CD4-positive, alpha-beta T cell (primary cell): ENCODE data around the gene PTGES3L. TPM values are rescaled to one million over a fixed set of nuclear protein-coding genes. Genes with fewer than 3 reads are reported as not detected.

Source experiments
- ATAC-seq: fragments of 200-7000 bp; cut with Tn5 transposase; one replicate; pipeline ENCODE4 v1.10.0; 2022; ENCODE audit warnings: mild to moderate bottlenecking; ENCODE audit not compliant: poor library complexity
- CTCF ChIA-PET: fragments of 350-600 bp; sonication (Branson Sonifier 250); formaldehyde crosslinking; loops from one replicate; lab custom pipeline; 2021; ENCODE audit warnings: antibody characterized with exemption, inconsistent platforms; lab: Charles Lee
- POLR2A ChIA-PET: fragments of 350-600 bp; sonication (Branson Sonifier 250); formaldehyde crosslinking; loops from one replicate; lab custom pipeline; 2021; ENCODE audit warnings: antibody characterized with exemption, inconsistent platforms; lab: Charles Lee
- DNase-seq, 14 experiments: peaks; one replicate each; pipeline ENCODE4 v3.0.0-alpha.2; 2013 to 2020; ENCODE audit warnings: mixed read lengths in 2 of 14
- H3K27ac ChIP-seq, 2 donors: one replicate each; pipeline versions ENCODE4 v1.5.1 to v1.7.0; 2013; ENCODE audit warnings: low read length in 2 of 2, low read depth in 1 of 2, mild to moderate bottlenecking in 1 of 2
- H3K27me3 ChIP-seq, 2 experiments: 1 replicate in 1 of 2; 2 replicates in 1 of 2; pipeline versions ENCODE4 v1.6.1 to v1.7.0; 2013; ENCODE audit warnings: low read length in 2 of 2, control low read depth in 1 of 2, mild to moderate bottlenecking in 1 of 2, moderate library complexity in 1 of 2; ENCODE audit not compliant: insufficient read depth in 2 of 2, control insufficient read depth in 1 of 2
- H3K36me3 ChIP-seq: one replicate; pipeline ENCODE4 v1.6.1; 2013; ENCODE audit warnings: low read length, control low read depth; ENCODE audit not compliant: insufficient read depth
- H3K4me1 ChIP-seq: one replicate; pipeline ENCODE4 v1.6.1; 2013; ENCODE audit warnings: low read length, control low read depth; ENCODE audit not compliant: insufficient read depth
- H3K4me3 ChIP-seq: one replicate; pipeline ENCODE4 v1.5.1; 2013; ENCODE audit warnings: mild to moderate bottlenecking, low read length, moderate library complexity
- H3K9me3 ChIP-seq, 2 experiments: 1 replicate in 1 of 2; 2 replicates in 1 of 2; pipeline versions ENCODE4 v1.6.1 to v1.7.0; 2013; ENCODE audit warnings: low read length in 2 of 2, mild to moderate bottlenecking in 2 of 2, control low read depth in 1 of 2, moderate library complexity in 1 of 2; ENCODE audit not compliant: control insufficient read depth in 1 of 2, insufficient read depth in 1 of 2
- H3K27ac Mint-ChIP-seq: one replicate; pipeline ENCODE4 v1.8.0; 2020; ENCODE audit warnings: mixed read lengths
- H3K27me3 Mint-ChIP-seq: one replicate; pipeline ENCODE4 v1.8.0; 2021; ENCODE audit warnings: mixed read lengths
- H3K36me3 Mint-ChIP-seq: one replicate; pipeline ENCODE4 v1.8.0; 2021; ENCODE audit warnings: low read depth, mixed read lengths
- H3K4me1 Mint-ChIP-seq: one replicate; pipeline ENCODE4 v1.8.0; 2021; ENCODE audit warnings: low read depth, mixed read lengths
- H3K4me3 Mint-ChIP-seq: one replicate; pipeline ENCODE4 v1.8.0; 2020; ENCODE audit warnings: mild to moderate bottlenecking, mixed read lengths
- H3K9me3 Mint-ChIP-seq: one replicate; pipeline ENCODE4 v1.8.0; 2020; ENCODE audit warnings: mixed read lengths
- intact Hi-C, 2 experiments: fragments of 100-400 bp; cut with DNase I in 1 of 2; cut with micrococcal nuclease in 1 of 2; formaldehyde crosslinking; loops; one replicate each; pipeline versions ENCODE4 v1.15.1 to v1.9.0; 2023 to 2025; cut with DNase I, micrococcal nuclease
- total RNA-seq, 174 experiments: library from RNA in 2 of 174; stranded (reverse) in 2 of 174; gene quantifications; one replicate each; pipeline ENCODE4 v1.2.3 and lab custom pipeline; 2021 to 2026
- TF ChIP-seq, protein P1 (sequence below): fragments of 200-600 bp; IDR thresholded peaks from one replicate; pipeline ENCODE4 v1.8.0; 2022; ENCODE audit warnings: antibody characterized with exemption, mild to moderate bottlenecking

PTGES3L gene
- total RNA-seq, 2 experiments from 2014 or later: 0.20 TPM; not detected in 1

DNA sequence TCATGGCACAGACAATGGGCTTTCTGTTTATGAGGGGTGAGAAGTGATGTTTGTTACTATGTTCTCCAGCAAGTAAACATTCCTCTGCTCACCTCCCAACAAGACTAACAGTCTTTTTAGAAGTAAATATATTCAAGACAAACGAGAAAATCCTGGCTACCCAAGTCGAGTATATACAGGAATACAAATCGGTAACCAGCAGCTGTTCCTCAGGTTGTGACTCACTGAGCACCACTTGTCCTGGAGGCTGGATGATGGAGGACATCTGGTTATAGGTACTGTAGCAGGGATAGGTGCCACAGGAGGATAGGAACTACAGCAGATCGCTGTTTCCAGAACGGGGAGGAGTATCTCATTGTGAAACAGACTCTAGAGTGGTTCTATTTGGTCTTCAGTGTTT lies 13.0 kb upstream of the PTGES3L start:
- no peak overlapping the region for H3K4me3 ChIP-seq
- Mint-ChIP-seq H3K9me3 (no peaks in the 10 kb centered on the region), H3K36me3 (peaks cover 50% of the 10 kb centered on the region), H3K4me1 (peaks cover 3% of the 10 kb centered on the region), H3K27me3 (no peaks in the 10 kb centered on the region), H3K27ac (no peak overlapping the region), H3K4me3 (no peak overlapping the region)
- no peaks in the 10 kb centered on the region for H3K27me3 ChIP-seq
- H3K4me1 ChIP-seq: peaks cover 6% of the 10 kb centered on the region
- TF ChIP-seq, protein P1, sequence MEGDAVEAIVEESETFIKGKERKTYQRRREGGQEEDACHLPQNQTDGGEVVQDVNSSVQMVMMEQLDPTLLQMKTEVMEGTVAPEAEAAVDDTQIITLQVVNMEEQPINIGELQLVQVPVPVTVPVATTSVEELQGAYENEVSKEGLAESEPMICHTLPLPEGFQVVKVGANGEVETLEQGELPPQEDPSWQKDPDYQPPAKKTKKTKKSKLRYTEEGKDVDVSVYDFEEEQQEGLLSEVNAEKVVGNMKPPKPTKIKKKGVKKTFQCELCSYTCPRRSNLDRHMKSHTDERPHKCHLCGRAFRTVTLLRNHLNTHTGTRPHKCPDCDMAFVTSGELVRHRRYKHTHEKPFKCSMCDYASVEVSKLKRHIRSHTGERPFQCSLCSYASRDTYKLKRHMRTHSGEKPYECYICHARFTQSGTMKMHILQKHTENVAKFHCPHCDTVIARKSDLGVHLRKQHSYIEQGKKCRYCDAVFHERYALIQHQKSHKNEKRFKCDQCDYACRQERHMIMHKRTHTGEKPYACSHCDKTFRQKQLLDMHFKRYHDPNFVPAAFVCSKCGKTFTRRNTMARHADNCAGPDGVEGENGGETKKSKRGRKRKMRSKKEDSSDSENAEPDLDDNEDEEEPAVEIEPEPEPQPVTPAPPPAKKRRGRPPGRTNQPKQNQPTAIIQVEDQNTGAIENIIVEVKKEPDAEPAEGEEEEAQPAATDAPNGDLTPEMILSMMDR: no peak
- no peak overlapping the region for H3K27ac ChIP-seq
- intact Hi-C loops: loop anchor here (10.0 kb wide), 2 partner anchors 492 to 1022 kb away; partner anchors contain the start of genes DHX8 (in 1 of the 2) and TMEM101 (in 1 of the 2)
- peaks cover 51% of the 10 kb centered on the region for H3K36me3 ChIP-seq
- DNase-seq: no peak
- ChIA-PET POLR2A (no interaction called here), CTCF (no interaction called here)
- ATAC-seq: no peak
- H3K9me3 ChIP-seq: no peaks in the 10 kb centered on the region

DNA sequence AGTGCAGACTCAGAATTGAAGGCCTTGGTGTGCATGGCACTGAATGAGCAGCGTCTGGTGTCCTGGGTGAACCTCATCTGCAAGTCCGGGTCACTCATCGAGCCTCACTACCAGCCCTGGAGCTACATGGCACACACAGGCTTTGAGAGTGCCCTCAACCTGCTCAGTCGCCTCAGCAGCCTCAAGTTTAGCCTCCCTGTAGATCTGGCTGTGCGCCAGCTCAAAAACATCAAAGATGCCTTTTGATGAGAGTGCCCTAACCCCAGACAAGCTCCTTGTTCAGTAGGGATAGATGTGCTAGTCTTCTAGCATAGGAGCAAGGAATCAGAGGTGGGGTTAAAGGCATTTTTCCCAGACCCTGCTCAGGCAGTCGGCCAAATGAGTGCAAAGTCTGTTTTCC lies 11.6 kb upstream of the PTGES3L start:
- Mint-ChIP-seq H3K4me3 (no peak overlapping the region), H3K36me3 (peaks cover 62% of the 10 kb centered on the region), H3K9me3 (no peaks in the 10 kb centered on the region), H3K27me3 (no peaks in the 10 kb centered on the region), H3K4me1 (no peaks in the 10 kb centered on the region), H3K27ac (no peak overlapping the region)
- Histone ChIP-seq H3K4me1 (no peaks in the 10 kb centered on the region), H3K27ac (no peak overlapping the region), H3K27me3 (no peaks in the 10 kb centered on the region), H3K36me3 (peaks cover 63% of the 10 kb centered on the region), H3K4me3 (no peak overlapping the region), H3K9me3 (no peaks in the 10 kb centered on the region)
- ChIA-PET POLR2A (no interaction called here), CTCF (no interaction called here)
- intact Hi-C loops: loop anchor here (10.0 kb wide), 2 partner anchors 493 to 1023 kb away; partner anchors contain the start of genes DHX8 (in 1 of the 2) and TMEM101 (in 1 of the 2)
- ATAC-seq (no peak), DNase-seq (no peak)
- TF ChIP-seq, protein P1: no peak

DNA sequence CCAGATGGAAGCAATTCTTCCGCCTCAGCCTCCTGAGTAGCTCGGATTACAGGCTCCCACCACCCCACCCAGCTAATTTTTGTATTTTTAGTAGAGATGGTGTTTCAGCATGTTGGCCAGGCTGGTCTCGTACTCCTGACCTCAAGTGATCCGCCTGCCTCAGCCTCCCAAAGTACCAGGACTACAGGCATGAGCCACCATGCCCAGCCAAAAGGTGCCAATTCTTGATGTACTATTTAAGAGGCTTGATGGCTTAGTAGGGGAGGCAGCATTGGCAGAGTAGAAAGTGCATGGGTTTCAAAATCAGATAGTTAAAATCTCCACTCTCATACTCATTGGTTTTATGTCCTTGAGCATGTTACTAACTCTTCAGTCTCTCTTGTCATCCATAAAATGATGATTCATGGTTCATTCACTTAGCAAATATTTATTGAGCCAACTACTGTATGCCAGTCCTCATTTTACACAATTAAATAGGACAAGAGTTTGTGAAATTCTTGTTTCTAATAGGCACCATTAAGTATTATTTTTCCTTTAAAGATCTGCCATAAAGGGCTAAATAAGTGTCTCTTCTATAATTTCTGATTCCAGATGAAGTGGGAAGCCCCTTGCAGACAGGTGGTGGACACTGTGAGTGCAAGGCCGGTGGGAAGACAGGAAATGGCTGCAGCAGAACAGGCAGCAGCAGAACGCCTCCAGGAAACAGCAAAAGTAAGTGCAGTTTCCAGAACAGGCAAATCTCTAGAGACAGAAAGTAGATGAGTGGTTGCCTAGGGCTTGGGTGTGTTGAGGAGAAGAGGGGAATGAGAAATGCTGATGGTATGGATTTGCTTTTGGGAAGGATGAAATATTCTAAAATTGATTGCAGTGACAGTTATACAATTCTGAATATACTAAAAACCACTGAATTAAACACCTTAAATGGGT lies 10.1 kb upstream of the PTGES3L start:
- no peaks in the 10 kb centered on the region for H3K4me1 ChIP-seq
- DNase-seq (no peak), ATAC-seq (no peak)
- TF ChIP-seq, protein P1: no peak
- H3K9me3 ChIP-seq: no peaks in the 10 kb centered on the region
- no peak overlapping the region for H3K27ac ChIP-seq
- H3K4me3 ChIP-seq: no peak overlapping the region
- H3K27me3 ChIP-seq: no peaks in the 10 kb centered on the region
- intact Hi-C loops: loop anchor here (10.0 kb wide), 2 partner anchors 495 to 1025 kb away; partner anchors contain the start of genes DHX8 (in 1 of the 2) and TMEM101 (in 1 of the 2)
- H3K27ac Mint-ChIP-seq: no peak overlapping the region
- H3K36me3 Mint-ChIP-seq: peaks cover 75% of the 10 kb centered on the region
- ChIA-PET POLR2A (no interaction called here), CTCF (no interaction called here)
- H3K4me1 Mint-ChIP-seq: peaks cover 10% of the 10 kb centered on the region
- no peaks in the 10 kb centered on the region for H3K9me3 Mint-ChIP-seq
- no peak overlapping the region for H3K4me3 Mint-ChIP-seq
- peaks cover 75% of the 10 kb centered on the region for H3K36me3 ChIP-seq
- no peaks in the 10 kb centered on the region for H3K27me3 Mint-ChIP-seq
